Retinal pigment epithelial cell (primary cell): ENCODE data around the gene MLLT3.

Source experiments
- DNase-seq: peaks from one replicate; pipeline ENCODE4 v3.0.0-alpha.2; 2010; ENCODE audit warnings: low read depth
- H3K4me3 ChIP-seq: 2 replicates; pipeline ENCODE4 v1.5.1; 2011; ENCODE audit warnings: mild to moderate bottlenecking, low read length, control low read depth, moderate library complexity
- CTCF ChIP-seq: conservative IDR thresholded peaks from 2 replicates; pipeline ENCODE4 v1.5.1; 2011; ENCODE audit warnings: low read depth, low read length, control low read depth, inconsistent platforms

MLLT3 gene

GRCh38 chr9:20464242-20464641 lies 158.1 kb downstream of the MLLT3 start:
- TF ChIP-seq CTCF = no peak
- no peak for DNase-seq
- no peak overlapping the region for H3K4me3 ChIP-seq

GRCh38 chr9:20463823-20464222 lies 158.5 kb downstream of the MLLT3 start:
- DNase-seq = no peak
- no peak for TF ChIP-seq CTCF
- H3K4me3 ChIP-seq = no peak overlapping the region

GRCh38 chr9:20462410-20462809 lies 159.9 kb downstream of the MLLT3 start:
- peak; percentile 25 for TF ChIP-seq CTCF
- H3K4me3 ChIP-seq = no peak overlapping the region
- no peak for DNase-seq

- DNase-seq = no peak
- no peak for TF ChIP-seq CTCF
- H3K4me3 ChIP-seq = no peak overlapping the region
These were observed 175.0 kb downstream of the MLLT3 start for GRCh38 chr9:20447291-20447690.

- TF ChIP-seq CTCF = no peak
- H3K4me3 ChIP-seq = no peak overlapping the region
- no peak for DNase-seq
These were observed 176.1 kb downstream of the MLLT3 start for GRCh38 chr9:20446248-20446647.

GRCh38 chr9:20442461-20443319 lies 179.6 kb downstream of the MLLT3 start:
- no peak overlapping the region for H3K4me3 ChIP-seq
- DNase-seq = no peak
- no peak for TF ChIP-seq CTCF
